ENCODE data around the gene LANCL2. TPM values are rescaled to one million over a fixed set of nuclear protein-coding genes. Genes with fewer than 3 reads are reported as not detected.

Gene LANCL2
- total and polyA plus RNA-seq, 2 of the 4 experiments (the other 2 are of a cell fraction), result 11.7 to 17.9 TPM

- Histone ChIP-seq H4K5ac (ENCODE audit: low read depth, low read length) (no peak overlapping the region), H2AK5ac (ENCODE audit: low read depth, low read length) (no peak overlapping the region), H3K27ac (ENCODE audit: insufficient read depth, low read length) (no peak overlapping the region), H3K36me3 (ENCODE audit: control insufficient read depth, insufficient read depth, low read length) (peaks cover 7% of the 10 kb centered on the region), H3K23ac (ENCODE audit: low read depth, low read length) (no peak overlapping the region), H2BK20ac (ENCODE audit: low read depth, low read length) (no peak overlapping the region), H3K9ac (ENCODE audit: low read depth, low read length) (no peak overlapping the region), H2AFZ (replicated peaks; ENCODE audit: low read length, poor library complexity) (no peak overlapping the region), H3K9me1 (ENCODE audit: insufficient read depth, low read length) (peaks cover 9% of the 10 kb centered on the region; the same call in 1 of the 2 replicates), H2AK9ac (replicated peaks; ENCODE audit: low read depth, low read length, poor library complexity) (no peak overlapping the region), H3K18ac (ENCODE audit: low read depth, low read length) (no peak overlapping the region), H2BK15ac (ENCODE audit: low read depth, low read length) (no peak overlapping the region), H3K9me3 (ENCODE audit: control insufficient read depth, insufficient read depth, low read length) (no peaks in the 10 kb centered on the region), H3K4me2 (ENCODE audit: low read depth, low read length) (no peak overlapping the region), H3K27me3 (ENCODE audit: control insufficient read depth, insufficient read depth, low read length) (no peaks in the 10 kb centered on the region), H3K4me3 (ENCODE audit: insufficient read depth, low read depth, low read length) (no peak overlapping the region), H3K14ac (replicated peaks; ENCODE audit: low read depth, low read length) (no peak overlapping the region), H3K79me1 (ENCODE audit: low read depth in 1 of 2, low read length in 2 of 2) (0 out of 4 replicates have a peak, but pooled peaks cover 0 to 7% of the 10 kb centered on the region in 2 experiments), H3K4ac (ENCODE audit: low read depth, low read length) (no peak overlapping the region), H4K91ac (ENCODE audit: insufficient read depth, low read depth, low read length) (no peak overlapping the region), H4K8ac (ENCODE audit: low read depth in 2 of 2, low read length in 2 of 2) (no peak overlapping the region), H2BK5ac (ENCODE audit: low read depth, low read length, poor library complexity, severe bottlenecking) (no peak overlapping the region), H4K20me1 (ENCODE audit: insufficient read depth, low read length) (0 out of 2 replicates have a peak, but pooled peaks cover 3% of the 10 kb centered on the region), H2BK120ac (ENCODE audit: low read depth, low read length) (no peak overlapping the region), H3K56ac (ENCODE audit: extremely low read depth, insufficient read depth, low read length) (no peak overlapping the region), H3K4me1 (ENCODE audit: control insufficient read depth, insufficient read depth, low read length) (peaks cover 18% of the 10 kb centered on the region)
- 70% methylated on average over 10 of the region's 12 CpGs; no CpG with 5 or more reads in 1 of the 2 experiments for WGBS, 2 experiments (ENCODE audit: extremely low coverage in 2 of 2, insufficient read length in 1 of 2)
- no peak for DNase-seq
- ChIA-PET CTCF (no interaction called here), POLR2A (ENCODE audit: unreplicated experiment) (no interaction called here)
- BruUV-seq (replicated peaks), result no TSS peak
- intact Hi-C loops (cut with micrococcal nuclease), result no loop called here
- ATAC-seq (ENCODE audit: low read depth), result no peak
- in situ Hi-C loops (cut with MboI; ENCODE audit: low sequenced_read_pairs), result loop anchor here (25.0 kb wide), 1 partner anchor 536 kb away; the partner anchor contains the start of genes MRPS17 and NIPSNAP2
- no peak for TF ChIP-seq FOS (IDR thresholded peaks at IDR 0.05; ENCODE audit: low read depth, low read length)
- no peak for TF ChIP-seq RCOR1 (IDR thresholded peaks at IDR 0.05; ENCODE audit: insufficient replicate concordance, low read length)
- no peak for TF ChIP-seq RAD21 (IDR thresholded peaks at IDR 0.05; ENCODE audit: low read length)
- TF ChIP-seq RFX5 (IDR thresholded peaks at IDR 0.05; ENCODE audit: low read depth, low read length), result no peak
- no peak for TF ChIP-seq ELK1 (IDR thresholded peaks at IDR 0.05; ENCODE audit: borderline replicate concordance, low read depth, low read length)
- no peak for TF ChIP-seq NFE2L2 (IDR thresholded peaks at IDR 0.05; ENCODE audit: low read depth, low read length)
- no peak for TF ChIP-seq SMC3 (IDR thresholded peaks at IDR 0.05; ENCODE audit: low read depth, low read length)
- no peak for TF ChIP-seq MAZ (IDR thresholded peaks at IDR 0.05; ENCODE audit: borderline replicate concordance, low read depth, low read length)
- TF ChIP-seq CHD1 (IDR thresholded peaks at IDR 0.05; ENCODE audit: low read depth, low read length), result no peak
- TF ChIP-seq POLR2A (IDR thresholded peaks at IDR 0.05; ENCODE audit: low read depth, low read length), result no peak
- no peak for TF ChIP-seq BHLHE40 (IDR thresholded peaks at IDR 0.05; ENCODE audit: low read depth, low read length)
- TF ChIP-seq USF2 (IDR thresholded peaks at IDR 0.05; ENCODE audit: low read depth, low read length), result no peak
- TF ChIP-seq MXI1 (IDR thresholded peaks at IDR 0.05; ENCODE audit: borderline replicate concordance, low read depth, low read length), result no peak
- TF ChIP-seq CTCF (conservative IDR thresholded peaks at IDR 0.05; ENCODE audit: low read depth, low read length), result no peak
- TF ChIP-seq MAFK (IDR thresholded peaks at IDR 0.05; ENCODE audit: low read depth, low read length), result no peak
- no peak for TF ChIP-seq CEBPB (IDR thresholded peaks at IDR 0.05; ENCODE audit: low read depth, low read length)
- dilution Hi-C loops (cut with HindIII; ENCODE audit: low sequenced_read_pairs, unreplicated experiment), result no loop called here
Measured at GRCh38 chr7:55426676-55427075, 61.5 kb downstream of the LANCL2 start.

Data from IMR-90 (cell line).